Smooth muscle cell (in vitro differentiated cells): ENCODE results near the gene PACSIN1. TPM values are rescaled to one million over a fixed set of nuclear protein-coding genes. Genes with fewer than 3 reads are reported as not detected.

ENCODE experiments used
- DNase-seq: peaks from one replicate; lab custom pipeline; 2025; ENCODE audit not compliant: unreplicated experiment; lab: John Stamatoyannopoulos, UW
- H2AFZ ChIP-seq: fragments of 200-600 bp; sonication (generic); 2 replicates; pipeline ENCODE4 v1.6.0; 2016; ENCODE audit warnings: antibody characterized with exemption, low read depth, mild to moderate bottlenecking
- H3F3A ChIP-seq: fragments of 200-600 bp; sonication (generic); 2 replicates; pipeline ENCODE4 v1.6.0; 2017; ENCODE audit warnings: antibody characterized with exemption, low read depth
- H3K27ac ChIP-seq: fragments of 200-600 bp; sonication (generic); 2 replicates; pipeline ENCODE4 v1.5.1; 2016; ENCODE audit warnings: low read depth, mild to moderate bottlenecking
- H3K27me3 ChIP-seq: fragments of 200-600 bp; sonication (generic); 2 replicates; pipeline ENCODE4 v1.6.1; 2016; ENCODE audit warnings: low read depth, mild to moderate bottlenecking
- H3K36me3 ChIP-seq: fragments of 200-600 bp; sonication (generic); 2 replicates; pipeline ENCODE4 v1.5.1; 2016; ENCODE audit warnings: low read depth
- H3K4me1 ChIP-seq: fragments of 200-600 bp; sonication (generic); 2 replicates; pipeline ENCODE4 v1.5.1; 2016; ENCODE audit warnings: low read depth
- H3K4me2 ChIP-seq: fragments of 200-600 bp; sonication (generic); 2 replicates; pipeline ENCODE4 v1.6.0; 2016; ENCODE audit warnings: mild to moderate bottlenecking
- H3K4me3 ChIP-seq: fragments of 200-600 bp; sonication (generic); 2 replicates; pipeline ENCODE4 v1.5.1; 2016; ENCODE audit warnings: mild to moderate bottlenecking
- H3K79me2 ChIP-seq: fragments of 200-600 bp; sonication (generic); 2 replicates; pipeline ENCODE4 v1.6.0; 2016; ENCODE audit warnings: low read depth, mild to moderate bottlenecking
- H3K9ac ChIP-seq: fragments of 200-600 bp; sonication (generic); 2 replicates; pipeline ENCODE4 v1.6.0; 2016; ENCODE audit warnings: low read depth
- H3K9me3 ChIP-seq: fragments of 200-600 bp; sonication (generic); replicated peaks from 2 replicates; pipeline ENCODE4 v1.5.1; 2016; ENCODE audit warnings: low read depth
- H4K20me1 ChIP-seq: fragments of 200-600 bp; sonication (generic); 2 replicates; pipeline ENCODE4 v1.6.0; 2016; ENCODE audit warnings: low read depth
- WGBS: methylation state at CpG from one replicate; pipeline ENCODE4 v1.1.7; 2016; ENCODE audit warnings: low lambda C conversion rate; 5-methylcytosine and 5-hydroxymethylcytosine counted together
- polyA plus RNA-seq: library from polyadenylated mRNA; unstranded; fragments of >200 nt; fragmentation: Nextera tagmentation; extraction: Ambion mirVana; gene quantifications from 2 replicates; pipeline ENCODE4 v1.2.1, GENCODE V29; 2016
- total RNA-seq: library from RNA; depleted of rRNA; stranded (reverse); fragments of >200 nt; gene quantifications from 2 replicates; pipeline ENCODE4 v1.2.3, GENCODE V29; 2014
- TF ChIP-seq, protein P1 (sequence below): fragments of 200-600 bp; sonication (generic); IDR thresholded peaks from 2 replicates; pipeline ENCODE4 v1.5.1; 2017; ENCODE audit warnings: borderline replicate concordance, mild to moderate bottlenecking, antibody characterized with exemption; ENCODE audit not compliant: insufficient read depth, poor library complexity, severe bottlenecking

Gene PACSIN1
- total and polyA plus RNA-seq, 2 experiments from 2014 or later, result not detected

DNA sequence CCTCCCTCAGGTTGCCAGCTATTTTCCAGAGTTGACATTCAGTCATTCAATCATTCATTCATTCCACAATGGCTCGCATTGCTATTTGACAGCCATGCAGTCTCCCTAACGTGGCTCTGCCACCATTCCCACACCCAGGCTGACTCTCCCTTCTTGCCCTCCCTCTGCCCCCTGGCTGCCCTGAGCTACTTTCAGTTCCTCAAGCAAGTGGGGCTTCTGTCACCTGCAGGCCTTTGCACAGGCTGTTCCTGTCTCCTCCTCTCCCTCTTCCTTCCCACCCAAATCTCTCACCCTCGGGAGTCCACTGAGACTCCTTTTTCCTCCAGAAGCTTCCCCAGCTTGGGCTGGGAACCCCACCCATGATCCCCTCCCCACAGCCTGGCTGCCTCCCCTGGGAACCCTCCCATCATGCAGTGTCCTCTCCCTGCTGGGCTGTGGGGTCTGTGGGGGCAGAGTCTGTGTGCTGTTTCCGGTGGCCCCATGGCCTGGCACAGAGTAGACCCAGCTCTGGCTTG lies 2.6 kb downstream of the PACSIN1 start:
- Histone ChIP-seq H3K4me2 (no peak overlapping the region), H3K79me2 (no peaks in the 10 kb centered on the region)
- 96% methylated on average over 4 of the region's 4 CpGs for WGBS

DNA sequence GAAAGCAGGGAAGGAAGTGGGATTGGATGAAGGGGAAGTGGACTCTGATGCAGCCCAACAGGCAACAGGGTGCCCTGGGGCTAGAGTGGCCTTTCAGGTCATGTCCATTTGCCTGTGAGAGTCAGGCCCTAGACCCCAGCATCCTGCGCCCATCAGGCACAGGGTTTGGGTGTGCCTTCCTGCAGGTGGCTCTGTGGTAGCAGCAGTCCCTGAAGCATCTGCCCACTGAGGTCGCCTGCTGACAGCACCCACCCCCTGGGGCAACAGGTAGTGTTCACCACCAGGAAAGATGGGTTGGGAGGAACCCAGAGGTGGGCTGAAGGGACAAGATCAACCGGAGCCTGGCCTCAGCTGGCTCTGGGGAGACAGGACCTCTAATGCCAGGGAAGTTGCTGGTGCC lies 3.6 kb downstream of the PACSIN1 start:
- no peaks in the 10 kb centered on the region for H3K36me3 ChIP-seq
- no peaks in the 10 kb centered on the region for H3K79me2 ChIP-seq
- H3K4me2 ChIP-seq, result no peak overlapping the region
- H3F3A ChIP-seq, result no peaks in the 10 kb centered on the region
- peaks cover 4% of the 10 kb centered on the region for H3K4me1 ChIP-seq
- H3K27ac ChIP-seq, result no peak overlapping the region
- WGBS, result 94% methylated on average over 3 of the region's 3 CpGs
- H3K9me3 ChIP-seq, result no peaks in the 10 kb centered on the region
- no peak overlapping the region for H3K4me3 ChIP-seq
- H3K9ac ChIP-seq, result no peak overlapping the region
- TF ChIP-seq, protein P1, sequence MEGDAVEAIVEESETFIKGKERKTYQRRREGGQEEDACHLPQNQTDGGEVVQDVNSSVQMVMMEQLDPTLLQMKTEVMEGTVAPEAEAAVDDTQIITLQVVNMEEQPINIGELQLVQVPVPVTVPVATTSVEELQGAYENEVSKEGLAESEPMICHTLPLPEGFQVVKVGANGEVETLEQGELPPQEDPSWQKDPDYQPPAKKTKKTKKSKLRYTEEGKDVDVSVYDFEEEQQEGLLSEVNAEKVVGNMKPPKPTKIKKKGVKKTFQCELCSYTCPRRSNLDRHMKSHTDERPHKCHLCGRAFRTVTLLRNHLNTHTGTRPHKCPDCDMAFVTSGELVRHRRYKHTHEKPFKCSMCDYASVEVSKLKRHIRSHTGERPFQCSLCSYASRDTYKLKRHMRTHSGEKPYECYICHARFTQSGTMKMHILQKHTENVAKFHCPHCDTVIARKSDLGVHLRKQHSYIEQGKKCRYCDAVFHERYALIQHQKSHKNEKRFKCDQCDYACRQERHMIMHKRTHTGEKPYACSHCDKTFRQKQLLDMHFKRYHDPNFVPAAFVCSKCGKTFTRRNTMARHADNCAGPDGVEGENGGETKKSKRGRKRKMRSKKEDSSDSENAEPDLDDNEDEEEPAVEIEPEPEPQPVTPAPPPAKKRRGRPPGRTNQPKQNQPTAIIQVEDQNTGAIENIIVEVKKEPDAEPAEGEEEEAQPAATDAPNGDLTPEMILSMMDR, result no peak
- H3K27me3 ChIP-seq, result peaks cover 20% of the 10 kb centered on the region
- H2AFZ ChIP-seq, result no peak overlapping the region
- no peak for DNase-seq
- no peaks in the 10 kb centered on the region for H4K20me1 ChIP-seq

More for the DNA sequence above, 2.6 kb downstream of the PACSIN1 start:
- Histone ChIP-seq H3K4me3 (no peak overlapping the region), H3K27ac (no peak overlapping the region), H3K27me3 (peaks cover 23% of the 10 kb centered on the region), H4K20me1 (no peaks in the 10 kb centered on the region), H3K9me3 (no peaks in the 10 kb centered on the region), H2AFZ (no peak overlapping the region), H3K4me1 (peaks cover 4% of the 10 kb centered on the region), H3K36me3 (no peaks in the 10 kb centered on the region), H3F3A (no peaks in the 10 kb centered on the region), H3K9ac (no peak overlapping the region)
- TF ChIP-seq, protein P1, result no peak
- no peak for DNase-seq

GRCh38 chr6:34472425-34472824 lies 6.5 kb downstream of the PACSIN1 start:
- Histone ChIP-seq H3K9ac (no peak overlapping the region), H4K20me1 (no peaks in the 10 kb centered on the region), H3K4me2 (no peak overlapping the region), H3K27ac (no peak overlapping the region), H3K79me2 (no peaks in the 10 kb centered on the region), H3K27me3 (no peaks in the 10 kb centered on the region), H3K4me1 (no peaks in the 10 kb centered on the region), H3K4me3 (no peak overlapping the region), H3K9me3 (no peaks in the 10 kb centered on the region), H2AFZ (no peak overlapping the region), H3K36me3 (no peaks in the 10 kb centered on the region), H3F3A (no peaks in the 10 kb centered on the region)
- TF ChIP-seq, protein P1, result no peak
- 77% methylated on average over 5 of the region's 5 CpGs for WGBS
- no peak for DNase-seq

DNA sequence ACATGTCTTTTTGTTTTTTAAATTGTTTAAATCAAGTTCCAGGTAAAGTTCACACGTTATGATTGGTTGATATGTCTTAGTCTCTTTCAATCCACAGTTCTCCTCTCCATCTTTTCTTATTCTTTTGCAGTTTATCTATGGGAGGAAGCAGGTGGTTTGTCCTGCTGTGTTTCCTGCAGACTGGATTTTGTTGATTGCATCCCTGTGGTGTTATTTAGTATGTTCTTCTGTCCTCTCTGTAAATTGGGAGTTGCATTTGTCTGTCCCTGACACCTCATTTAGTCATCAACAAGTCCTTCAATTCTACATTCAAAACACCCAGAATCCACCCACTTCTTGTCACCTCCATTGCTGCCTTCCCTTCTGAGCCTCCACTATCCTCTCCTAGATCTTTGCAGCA lies 8.1 kb downstream of the PACSIN1 start:
- H3K27ac ChIP-seq, result no peak overlapping the region
- no peaks in the 10 kb centered on the region for H3F3A ChIP-seq
- H3K27me3 ChIP-seq, result no peaks in the 10 kb centered on the region
- no peaks in the 10 kb centered on the region for H3K9me3 ChIP-seq
- no peaks in the 10 kb centered on the region for H3K4me1 ChIP-seq
- H3K36me3 ChIP-seq, result no peaks in the 10 kb centered on the region
- no peak overlapping the region for H3K9ac ChIP-seq
- 90% methylated on average over 1 of the region's 1 CpG for WGBS
- no peak overlapping the region for H3K4me2 ChIP-seq
- H3K4me3 ChIP-seq, result no peak overlapping the region
- TF ChIP-seq, protein P1, result no peak
- DNase-seq, result no peak
- H4K20me1 ChIP-seq, result no peaks in the 10 kb centered on the region
- no peaks in the 10 kb centered on the region for H3K79me2 ChIP-seq
- H2AFZ ChIP-seq, result no peak overlapping the region
